ENCODE measurements around the gene TPTE.

DNA sequence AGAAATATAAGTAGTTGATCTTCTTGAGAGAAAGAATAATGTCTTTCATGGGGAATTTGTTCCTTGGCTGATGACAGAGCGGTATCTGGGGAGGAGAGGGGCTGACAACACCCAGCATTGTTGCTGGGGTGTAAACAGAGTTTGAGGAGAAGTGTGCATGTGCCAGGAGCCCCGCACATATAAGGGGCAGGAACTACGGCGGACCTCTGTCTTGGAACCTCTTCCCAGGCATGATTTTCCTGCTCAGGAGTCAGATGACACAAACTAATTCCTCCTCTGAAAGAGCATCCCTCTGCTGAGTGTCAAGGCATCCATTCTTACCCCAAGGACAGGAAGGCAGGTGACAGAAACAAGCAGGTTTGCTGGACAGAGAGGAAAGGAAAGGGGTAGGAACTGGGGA, 119.1 kb downstream of the TPTE start:
- TF ChIP-seq, protein P1, sequence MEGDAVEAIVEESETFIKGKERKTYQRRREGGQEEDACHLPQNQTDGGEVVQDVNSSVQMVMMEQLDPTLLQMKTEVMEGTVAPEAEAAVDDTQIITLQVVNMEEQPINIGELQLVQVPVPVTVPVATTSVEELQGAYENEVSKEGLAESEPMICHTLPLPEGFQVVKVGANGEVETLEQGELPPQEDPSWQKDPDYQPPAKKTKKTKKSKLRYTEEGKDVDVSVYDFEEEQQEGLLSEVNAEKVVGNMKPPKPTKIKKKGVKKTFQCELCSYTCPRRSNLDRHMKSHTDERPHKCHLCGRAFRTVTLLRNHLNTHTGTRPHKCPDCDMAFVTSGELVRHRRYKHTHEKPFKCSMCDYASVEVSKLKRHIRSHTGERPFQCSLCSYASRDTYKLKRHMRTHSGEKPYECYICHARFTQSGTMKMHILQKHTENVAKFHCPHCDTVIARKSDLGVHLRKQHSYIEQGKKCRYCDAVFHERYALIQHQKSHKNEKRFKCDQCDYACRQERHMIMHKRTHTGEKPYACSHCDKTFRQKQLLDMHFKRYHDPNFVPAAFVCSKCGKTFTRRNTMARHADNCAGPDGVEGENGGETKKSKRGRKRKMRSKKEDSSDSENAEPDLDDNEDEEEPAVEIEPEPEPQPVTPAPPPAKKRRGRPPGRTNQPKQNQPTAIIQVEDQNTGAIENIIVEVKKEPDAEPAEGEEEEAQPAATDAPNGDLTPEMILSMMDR (conservative IDR thresholded peaks at IDR 0.05 in 1 of 2, IDR thresholded peaks at IDR 0.05 in 1 of 2; ENCODE audit: low read depth in 1 of 2, low read length in 2 of 2), result no peak
- no peak for TF ChIP-seq EZH2 (IDR thresholded peaks at IDR 0.05; ENCODE audit: low read length, missing control alignments)

All from fibroblast of lung (primary cell).